Upper lobe of left lung (tissue), 4 donors: Measurements from ENCODE around the gene SNTB2.

ENCODE experiments used
- EP300 ChIP-seq, 4 donors: sonication (generic); formaldehyde crosslinking; IDR thresholded peaks; one replicate each; pipeline ENCODE4 v1.5.1; 2017; ENCODE audit warnings: antibody characterized with exemption in 4 of 4, control low read depth in 2 of 4
- POLR2A ChIP-seq, 4 donors: fragments of 450-650 bp; IDR thresholded peaks; one replicate each; pipeline ENCODE4 v1.5.1; 2016 to 2017; ENCODE audit warnings: antibody characterized with exemption in 4 of 4, mild to moderate bottlenecking in 2 of 4
- POLR2AphosphoS5 ChIP-seq, 2 donors: sonication (generic); formaldehyde crosslinking; IDR thresholded peaks; one replicate each; pipeline ENCODE4 v1.5.1; 2017; ENCODE audit warnings: antibody characterized with exemption in 2 of 2
- TF ChIP-seq, protein P1 (sequence below), 6 experiments: fragments of 450-650 bp in 4 of 6; fragments of 200-600 bp in 2 of 6; sonication (generic) in 2 of 6; IDR thresholded peaks; one replicate each; pipeline ENCODE4 v1.5.1; 2016 to 2019; ENCODE audit warnings: antibody characterized with exemption in 6 of 6

DNA sequence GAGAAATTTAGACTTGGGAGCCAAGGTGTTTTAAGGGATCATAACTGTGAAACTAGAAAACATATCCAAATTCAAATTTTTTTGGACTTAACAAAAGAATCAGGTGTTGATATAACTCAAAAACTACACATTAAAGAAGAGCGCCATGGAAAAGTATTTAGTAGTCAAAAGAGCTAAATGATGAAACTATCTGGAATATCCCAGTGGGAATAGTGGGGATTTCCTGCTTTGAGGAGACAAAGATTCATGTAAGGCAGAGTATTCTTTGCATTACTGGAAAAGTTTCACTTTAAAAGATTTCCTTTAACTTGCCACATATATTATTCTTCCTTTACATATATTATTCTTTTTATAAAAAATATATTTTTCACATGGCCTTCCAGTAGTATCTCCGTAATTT is 83.9 kb downstream of the SNTB2 start:
- TF ChIP-seq, protein P1, sequence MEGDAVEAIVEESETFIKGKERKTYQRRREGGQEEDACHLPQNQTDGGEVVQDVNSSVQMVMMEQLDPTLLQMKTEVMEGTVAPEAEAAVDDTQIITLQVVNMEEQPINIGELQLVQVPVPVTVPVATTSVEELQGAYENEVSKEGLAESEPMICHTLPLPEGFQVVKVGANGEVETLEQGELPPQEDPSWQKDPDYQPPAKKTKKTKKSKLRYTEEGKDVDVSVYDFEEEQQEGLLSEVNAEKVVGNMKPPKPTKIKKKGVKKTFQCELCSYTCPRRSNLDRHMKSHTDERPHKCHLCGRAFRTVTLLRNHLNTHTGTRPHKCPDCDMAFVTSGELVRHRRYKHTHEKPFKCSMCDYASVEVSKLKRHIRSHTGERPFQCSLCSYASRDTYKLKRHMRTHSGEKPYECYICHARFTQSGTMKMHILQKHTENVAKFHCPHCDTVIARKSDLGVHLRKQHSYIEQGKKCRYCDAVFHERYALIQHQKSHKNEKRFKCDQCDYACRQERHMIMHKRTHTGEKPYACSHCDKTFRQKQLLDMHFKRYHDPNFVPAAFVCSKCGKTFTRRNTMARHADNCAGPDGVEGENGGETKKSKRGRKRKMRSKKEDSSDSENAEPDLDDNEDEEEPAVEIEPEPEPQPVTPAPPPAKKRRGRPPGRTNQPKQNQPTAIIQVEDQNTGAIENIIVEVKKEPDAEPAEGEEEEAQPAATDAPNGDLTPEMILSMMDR (IDR thresholded peaks at IDR 0.05): no peak
- TF ChIP-seq EP300 (IDR thresholded peaks at IDR 0.05): no peak
- TF ChIP-seq POLR2A (IDR thresholded peaks at IDR 0.05): no peak
- TF ChIP-seq POLR2AphosphoS5 (IDR thresholded peaks at IDR 0.05): no peak
